GM19043 (cell line): ENCODE results near the gene GGN.

ENCODE experiments used
- ATAC-seq: cut with Tn5 transposase; IDR thresholded peaks from one replicate; pipeline ENCODE4 v1.9.1; 2021; ENCODE audit warnings: low read depth; ENCODE audit not compliant: unreplicated experiment

GGN gene

DNA sequence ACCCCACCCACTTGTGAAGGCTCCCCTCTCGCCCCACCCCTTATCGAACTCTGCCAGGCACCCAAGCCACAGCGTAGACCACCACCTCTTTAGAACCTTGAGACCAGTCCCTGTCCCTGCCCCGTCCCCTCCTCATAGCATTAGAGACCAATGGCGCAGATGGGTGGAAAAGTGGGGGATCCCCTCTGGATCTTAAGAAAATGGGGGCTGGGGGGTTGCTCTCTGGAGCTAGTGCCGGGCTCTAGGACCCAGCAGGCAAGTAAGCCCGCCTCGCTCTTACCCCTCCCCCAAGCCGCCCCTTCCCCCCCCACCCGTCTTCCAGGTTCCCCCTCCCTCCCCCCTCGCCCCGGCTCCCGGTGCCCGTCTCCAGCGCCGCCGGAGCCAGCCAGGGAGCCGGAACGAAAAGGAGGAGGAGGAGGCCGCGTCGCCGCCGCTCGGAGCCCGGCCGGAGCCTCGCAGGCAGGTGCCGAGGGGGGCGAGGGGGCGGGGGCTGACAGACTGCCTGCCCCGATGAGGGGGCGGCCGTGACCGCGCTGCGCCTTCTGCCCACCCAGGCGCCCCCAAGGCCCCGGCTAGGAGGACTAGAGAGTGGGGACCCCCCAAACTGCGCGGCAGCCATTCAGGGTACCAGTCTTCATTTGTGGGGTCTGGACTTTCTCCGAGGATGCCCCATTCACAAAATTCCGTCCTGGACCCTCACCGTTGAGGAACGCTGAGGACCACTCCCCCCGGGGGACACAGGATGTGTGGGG is 691 bp upstream of the GGN start, which contains the start of gene SPRED3:
TSS of gene SPRED3 (plus strand) at position 349 of the 752 bp plus-strand sequence. CDS start 1,606 bp downstream, outside the sequence.
- no peak for ATAC-seq

DNA sequence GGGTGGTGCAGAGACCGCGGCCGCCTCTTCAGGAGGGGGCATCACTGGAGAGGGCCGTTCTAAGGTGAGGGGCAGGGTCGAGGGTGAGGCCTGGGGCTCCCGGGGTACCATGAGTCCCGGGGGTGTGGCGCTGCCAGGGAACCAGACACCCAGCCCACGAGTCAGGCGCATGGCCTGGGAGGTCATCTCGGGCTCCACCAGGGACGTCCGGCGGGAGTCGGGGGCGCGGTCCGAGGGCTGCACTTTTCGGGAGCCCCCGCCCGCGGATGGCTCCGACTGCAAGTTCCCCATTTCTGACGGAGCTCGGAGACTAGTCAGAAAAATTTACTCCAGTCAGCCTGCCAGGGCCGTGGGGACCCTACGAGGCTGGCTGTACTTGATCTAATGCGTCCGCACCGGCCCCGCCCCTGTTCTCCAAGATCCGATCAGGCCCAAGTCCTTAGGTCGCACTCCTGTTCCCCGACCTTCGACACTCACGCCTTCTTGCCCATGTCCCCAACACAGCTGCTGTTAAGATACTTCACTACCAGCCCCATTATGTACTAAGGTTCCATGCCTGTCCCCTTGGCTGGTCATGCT is 774 bp downstream of the GGN start:
- no peak for ATAC-seq

DNA sequence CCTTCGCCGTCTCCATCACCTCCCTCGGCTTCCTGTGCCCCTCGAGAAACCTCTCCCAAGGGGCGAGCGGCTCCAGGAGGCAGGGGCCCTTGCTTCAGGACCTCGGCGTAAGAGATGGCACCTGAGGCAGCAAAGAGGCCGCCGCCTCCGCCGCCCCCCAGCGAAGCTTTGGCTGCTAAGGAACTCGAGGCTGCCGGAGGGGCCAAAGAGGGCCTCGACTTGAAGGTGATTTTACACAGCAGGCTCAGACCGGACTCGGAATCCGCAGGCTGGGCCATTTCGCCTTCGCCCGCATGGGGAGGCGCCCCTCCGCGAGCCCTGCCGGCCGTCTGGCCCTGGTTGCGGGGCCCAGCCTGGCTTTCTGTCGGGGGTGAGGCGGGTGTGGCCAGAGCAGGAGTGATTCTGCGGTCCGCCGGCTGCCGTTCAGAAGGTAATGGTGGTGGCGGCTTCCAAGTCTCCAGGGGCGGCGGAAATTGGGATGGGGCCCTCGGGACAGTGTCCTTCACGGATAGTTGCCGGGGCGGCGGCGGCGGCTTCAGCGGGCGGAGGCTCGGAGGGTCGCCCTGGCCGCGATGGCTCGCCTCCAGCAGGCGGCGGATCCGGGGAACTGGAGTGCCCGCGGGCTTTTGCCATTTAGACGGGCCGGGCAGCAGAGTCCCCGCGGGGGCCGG is 1.4 kb downstream of the GGN start:
- no peak for ATAC-seq

DNA sequence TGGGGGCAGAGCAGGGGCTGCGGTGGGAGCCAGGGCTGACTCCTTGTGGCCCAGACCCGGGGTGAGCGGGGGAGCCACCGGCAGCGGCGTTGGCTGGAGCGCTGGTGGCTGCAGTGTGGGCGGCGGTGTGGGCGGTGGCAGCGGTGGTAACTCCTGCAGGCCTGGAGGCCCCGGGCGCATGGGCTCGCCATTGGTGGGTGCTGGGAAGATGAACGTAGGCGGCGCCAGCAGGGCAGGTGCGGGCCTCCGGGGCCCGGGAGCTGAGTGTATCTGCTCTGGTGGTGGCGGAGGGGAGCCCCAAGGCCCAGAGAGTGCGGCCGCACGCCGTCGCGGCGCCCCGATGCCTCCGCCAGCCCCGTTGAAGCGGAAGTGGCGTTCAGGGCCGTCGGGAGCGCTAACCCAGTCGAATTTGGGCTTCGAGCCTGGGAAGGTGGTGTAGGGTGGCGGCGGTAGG is 2.0 kb downstream of the GGN start:
- no peak for ATAC-seq

DNA sequence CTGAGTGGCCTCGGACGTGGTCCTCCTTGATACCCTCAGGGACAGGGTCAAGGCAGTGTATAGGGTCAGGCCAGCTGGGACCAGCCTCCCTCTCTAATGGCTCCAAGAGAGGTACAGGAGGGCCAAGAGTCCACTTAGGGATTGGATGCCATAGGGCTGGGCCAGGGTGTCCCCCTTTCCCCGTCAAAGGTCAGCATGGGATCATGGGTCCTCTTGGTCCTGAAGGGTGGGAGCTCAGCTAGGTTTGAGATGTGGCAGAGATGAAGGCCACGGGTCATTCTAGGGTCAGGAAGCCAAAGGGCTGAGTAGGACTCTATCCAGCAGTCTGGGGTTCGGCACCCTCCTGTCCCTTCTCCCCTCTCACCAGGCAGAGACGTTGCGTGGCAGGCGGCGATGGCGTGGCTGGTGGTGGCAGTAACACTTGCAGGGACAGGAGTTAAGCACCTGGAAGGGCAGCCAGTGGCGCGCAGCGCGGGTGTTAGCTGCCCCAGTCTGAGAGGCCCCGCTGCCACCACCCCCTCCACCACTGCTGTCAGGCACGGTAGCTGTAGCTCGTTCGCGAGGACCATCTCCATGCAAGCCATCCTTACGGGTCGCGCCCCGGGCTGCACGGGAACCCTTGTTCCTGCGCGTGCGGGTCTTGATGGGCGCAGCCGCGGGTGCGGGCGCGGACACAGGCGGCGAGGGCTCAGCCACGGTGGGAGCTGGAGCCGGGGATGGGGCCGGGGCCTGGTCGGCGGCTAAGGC is 2.6 kb downstream of the GGN start:
- no peak for ATAC-seq

DNA sequence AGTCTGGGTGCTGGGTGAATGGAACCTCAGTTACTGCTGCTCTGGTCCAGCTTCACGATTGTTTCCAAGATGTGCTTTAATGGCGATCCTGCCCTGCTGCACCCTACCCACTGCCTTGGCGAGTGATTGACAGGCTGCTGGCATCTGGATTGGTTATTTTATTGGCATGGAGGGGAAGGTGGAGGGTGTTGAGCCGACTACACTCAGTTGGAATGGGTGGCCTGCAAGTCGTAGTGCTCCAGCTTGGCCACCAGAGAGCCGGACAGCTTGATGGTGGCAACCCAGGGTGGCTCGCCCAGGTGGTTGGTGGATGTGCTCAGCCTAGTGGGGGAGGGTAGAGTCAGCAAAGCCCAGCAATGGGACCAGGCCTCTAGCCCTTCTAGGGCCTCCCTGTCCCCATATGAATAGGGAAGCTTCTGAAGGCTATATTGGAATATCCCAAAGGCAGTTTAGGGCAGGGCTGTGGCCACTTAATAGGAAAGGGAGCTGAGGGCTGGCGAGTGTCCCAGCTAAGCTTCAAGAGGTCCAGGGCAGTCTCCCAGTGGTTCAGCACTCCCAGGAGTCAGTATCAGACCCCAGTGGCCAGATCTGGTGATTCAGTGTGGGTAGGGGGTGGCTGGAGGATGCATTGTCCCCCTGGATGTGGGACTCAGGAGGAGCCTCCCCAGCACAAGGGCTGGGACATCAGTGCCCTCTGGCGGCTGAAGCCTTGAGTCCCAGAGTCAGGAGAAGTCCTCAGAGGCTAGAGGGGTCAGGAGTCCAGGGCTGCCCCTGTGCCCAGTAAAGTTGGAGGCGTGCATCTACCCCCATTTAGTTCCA is 3.4 kb downstream of the GGN start:
- no peak for ATAC-seq

DNA sequence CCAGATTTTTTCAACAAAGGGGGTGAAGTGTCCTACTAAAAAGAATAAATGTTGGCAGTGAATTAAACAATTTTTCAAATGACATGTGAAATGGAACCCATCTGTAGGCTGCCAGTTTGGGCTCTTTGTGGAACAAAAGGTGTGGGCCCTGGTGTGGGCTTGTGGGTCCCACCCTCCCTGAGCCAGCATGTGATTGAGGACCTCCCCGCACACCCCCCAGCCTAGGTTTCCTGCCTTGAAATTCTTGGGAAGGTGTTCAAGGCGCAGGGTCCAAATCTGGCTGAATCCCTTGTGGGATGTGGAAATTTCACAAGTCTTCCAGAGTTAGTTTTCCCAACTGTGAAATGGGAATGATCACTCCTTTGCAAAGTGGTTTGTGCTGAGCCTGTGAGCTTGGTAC is 4.1 kb downstream of the GGN start:
- ATAC-seq, result no peak

DNA sequence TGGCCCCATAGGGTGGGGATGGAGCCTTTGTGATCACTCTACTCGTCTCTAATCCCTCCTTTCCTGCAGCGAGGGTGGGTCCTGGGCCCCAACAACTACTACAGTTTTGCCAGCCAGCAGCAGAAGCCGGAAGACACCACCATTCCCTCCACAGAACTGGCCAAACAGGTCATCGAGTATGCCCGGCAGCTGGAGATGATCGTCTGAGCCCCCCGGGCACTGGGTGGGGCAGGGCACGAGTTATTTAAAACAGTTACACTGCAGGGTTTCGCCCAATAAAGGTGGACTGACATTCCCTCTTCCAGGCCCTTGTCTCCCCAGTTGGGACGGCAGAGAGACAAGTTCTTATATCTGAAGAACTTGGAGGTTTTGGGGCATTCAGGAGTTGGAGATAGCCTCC is 4.7 kb downstream of the GGN start:
- ATAC-seq, result no peak

DNA sequence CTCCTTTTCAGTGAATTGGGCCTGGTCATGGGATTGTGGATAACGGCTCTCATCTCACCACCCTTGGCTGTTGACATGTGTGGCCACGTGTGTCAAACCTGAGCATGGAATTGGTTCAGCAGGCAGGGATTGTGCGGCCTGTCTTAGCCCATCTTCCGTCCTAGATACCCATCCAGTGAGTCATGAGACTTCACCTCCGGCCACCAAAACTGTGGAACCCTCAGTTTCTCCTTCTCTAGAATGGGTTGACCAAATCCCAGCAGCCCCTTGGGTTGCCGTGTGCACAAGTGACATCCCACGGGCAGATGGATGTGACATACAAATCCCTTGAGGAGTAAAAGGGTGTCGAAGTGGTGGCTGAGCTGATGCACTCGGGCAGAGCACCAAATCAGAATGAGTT is 6.7 kb downstream of the GGN start:
- ATAC-seq, result no peak

DNA sequence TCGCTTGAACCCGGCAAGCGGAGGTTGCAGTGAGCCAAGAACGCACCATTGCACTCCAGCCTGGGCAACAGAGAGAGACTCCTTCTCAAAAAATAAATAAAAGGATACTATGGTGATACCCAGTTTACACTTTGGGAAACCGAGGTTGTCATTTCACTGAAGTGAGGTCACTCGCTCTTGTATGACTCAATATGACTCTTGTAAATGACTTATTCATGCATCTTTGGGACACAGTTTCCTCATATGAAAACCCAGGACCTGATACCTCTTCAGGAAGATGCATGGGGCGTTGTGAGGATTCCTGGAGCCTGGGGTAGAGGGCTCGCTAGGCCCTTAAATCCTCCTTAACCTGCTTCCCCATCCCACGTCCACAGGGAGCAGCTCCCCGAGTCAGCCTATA is 9.0 kb downstream of the GGN start:
- ATAC-seq, result no peak

DNA sequence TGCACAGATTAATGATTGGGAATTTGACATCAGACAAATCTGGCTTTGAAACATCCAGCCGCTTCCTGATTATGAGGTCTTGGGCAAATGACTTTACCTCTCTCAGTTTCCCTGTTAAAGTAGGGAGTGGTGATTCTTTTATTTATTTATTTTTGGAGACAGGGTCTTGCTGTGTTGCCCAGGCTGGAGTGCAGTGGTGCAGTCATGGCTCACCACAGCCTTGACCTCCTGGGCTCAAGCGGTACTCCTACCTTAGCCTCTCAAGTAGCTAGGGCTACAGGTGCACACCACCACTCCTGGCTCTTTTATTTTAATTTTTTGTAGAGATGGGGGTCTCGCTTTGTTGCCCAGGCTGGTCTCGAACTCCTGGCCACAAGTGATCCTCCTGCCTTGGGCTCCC is 10.8 kb downstream of the GGN start:
- no peak for ATAC-seq

DNA sequence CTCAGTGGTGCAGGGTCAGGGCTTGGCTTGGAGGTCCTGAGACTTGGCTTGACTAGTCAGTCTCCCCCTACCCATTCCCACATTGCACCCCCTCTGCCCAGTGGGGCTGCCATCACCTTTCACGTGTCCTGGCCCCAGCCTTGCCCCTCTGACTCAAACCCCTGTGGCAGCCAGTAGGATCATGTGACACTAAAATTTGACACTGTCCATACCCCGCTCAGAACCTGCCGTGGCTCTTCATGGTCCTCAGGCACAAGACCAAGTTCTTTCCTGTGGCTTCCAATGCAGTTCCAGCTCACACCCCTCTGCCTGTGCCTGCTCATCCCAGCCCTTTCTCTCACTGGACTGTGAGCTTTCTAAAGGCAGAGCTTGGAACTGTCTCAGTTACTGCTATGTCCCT is 11.3 kb downstream of the GGN start:
- no peak for ATAC-seq

DNA sequence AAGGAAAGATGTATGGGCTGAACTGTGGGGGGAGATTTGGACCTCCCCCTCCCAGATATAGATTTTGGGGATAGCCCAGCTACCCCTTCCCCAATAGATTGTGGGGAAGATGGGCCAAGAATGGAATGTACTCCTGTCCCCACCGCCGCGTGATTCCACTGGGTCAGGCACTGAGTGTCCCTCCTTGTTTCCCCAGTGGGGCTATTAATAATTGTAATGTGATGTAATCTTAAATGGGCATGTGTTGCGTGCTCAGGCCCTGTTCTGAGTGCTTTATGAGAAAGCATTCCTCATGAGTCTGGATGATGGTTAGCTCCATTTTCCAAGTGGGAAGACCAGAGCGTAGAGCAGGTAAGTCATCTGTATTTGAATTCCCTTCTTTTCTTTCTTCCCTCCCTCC is 12.1 kb downstream of the GGN start:
- ATAC-seq, result no peak

DNA sequence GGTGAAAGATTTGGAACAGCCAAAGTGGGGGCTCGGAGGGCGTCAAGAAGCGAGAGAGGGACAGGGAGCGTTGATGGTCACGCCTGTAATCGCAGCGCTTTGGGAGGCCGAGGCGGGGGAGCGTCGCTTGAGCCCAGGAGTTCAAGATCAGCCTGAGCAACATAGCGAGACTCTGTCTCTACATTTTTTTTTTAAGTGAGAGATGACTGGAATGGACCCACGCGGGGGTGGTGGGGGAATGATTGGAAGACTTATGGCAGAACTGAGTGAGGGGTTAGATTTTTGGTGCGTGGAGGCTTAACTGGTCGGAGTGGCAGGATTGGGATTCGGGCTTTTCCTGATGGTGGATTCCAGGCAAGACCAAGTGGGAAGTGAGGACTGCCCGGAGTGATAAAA is 12.7 kb downstream of the GGN start:
- no peak for ATAC-seq

DNA sequence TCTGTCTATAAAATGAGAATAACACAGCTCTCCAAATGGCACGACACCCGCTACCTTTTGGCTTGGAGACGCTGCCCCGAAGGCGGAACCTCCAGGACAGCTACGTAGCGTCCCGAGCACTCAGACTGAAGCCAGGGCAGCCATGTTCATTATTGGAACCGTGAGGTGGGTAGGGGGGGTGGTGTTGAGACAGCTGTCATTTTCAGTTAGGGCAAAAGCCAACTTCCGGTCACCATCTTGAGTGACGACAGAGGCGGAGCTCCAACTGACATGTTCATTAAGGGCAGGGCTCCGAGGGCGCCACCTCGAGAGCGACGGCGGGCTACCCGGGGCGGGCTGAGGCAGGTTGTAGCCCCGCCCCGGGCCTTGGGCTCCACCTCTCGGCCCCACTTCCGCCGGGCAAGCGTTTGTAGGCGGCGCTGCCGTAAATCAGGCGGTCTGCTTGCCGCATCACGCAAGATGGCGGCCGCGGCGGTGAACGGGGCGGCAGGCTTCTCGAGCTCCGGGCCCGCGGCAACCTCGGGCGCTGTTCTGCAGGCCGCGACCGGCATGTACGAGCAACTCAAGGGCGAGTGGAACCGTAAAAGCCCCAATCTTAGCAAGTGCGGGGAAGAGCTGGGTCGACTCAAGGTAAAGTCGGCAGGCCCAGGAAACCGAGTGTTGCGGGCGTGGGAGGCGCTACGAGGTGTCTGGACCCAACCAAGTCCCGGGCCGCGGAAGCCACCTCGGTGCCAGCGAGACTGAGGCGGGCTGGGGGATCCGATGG is 13.3 kb downstream of the GGN start, which contains the start of gene PSMD8:
TSS of gene PSMD8 (plus strand) at position 240 of the 766 bp plus-strand sequence. CDS start at position 271, 31 bp downstream.
- peak; percentile 95 for ATAC-seq

DNA sequence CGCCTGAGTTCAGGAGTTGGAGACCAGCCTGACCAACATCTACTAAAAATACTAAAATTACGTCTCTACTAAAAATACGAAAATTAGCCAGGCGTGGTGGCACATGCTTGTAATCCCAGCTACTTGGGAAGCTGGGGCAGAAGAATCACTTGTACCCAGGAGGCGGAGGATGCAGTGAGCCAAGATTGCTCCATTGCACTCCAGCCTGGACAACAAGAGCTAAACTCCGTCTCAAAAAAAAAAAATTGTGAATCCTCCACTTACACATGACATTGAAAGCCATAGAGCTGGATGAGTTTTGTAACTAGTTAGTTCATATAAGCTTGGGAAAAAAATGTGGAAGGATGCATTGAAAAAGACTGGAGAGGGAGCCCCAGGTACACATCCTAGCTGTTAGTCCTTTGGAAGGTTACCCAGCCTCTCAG is 13.9 kb downstream of the GGN start:
- no peak for ATAC-seq

DNA sequence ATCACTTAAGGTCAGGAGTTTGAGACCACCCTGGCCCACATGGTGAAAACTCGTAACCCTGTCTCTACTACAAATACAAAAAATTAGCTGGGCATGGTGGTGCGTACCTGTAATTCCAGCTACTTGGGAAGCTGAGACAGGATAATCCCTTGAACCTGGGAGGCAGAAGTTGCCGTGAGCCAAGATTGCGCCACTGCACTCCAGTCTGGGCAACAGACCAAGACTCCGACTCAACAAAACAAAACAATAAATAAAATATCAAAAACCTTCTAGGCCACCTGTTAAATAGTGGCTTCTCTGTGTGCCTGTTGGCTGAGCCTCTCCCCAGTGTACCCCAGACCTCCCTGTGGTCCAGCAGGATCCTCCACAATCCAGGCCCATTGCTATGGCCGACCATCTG is 16.8 kb downstream of the GGN start:
- no peak for ATAC-seq

DNA sequence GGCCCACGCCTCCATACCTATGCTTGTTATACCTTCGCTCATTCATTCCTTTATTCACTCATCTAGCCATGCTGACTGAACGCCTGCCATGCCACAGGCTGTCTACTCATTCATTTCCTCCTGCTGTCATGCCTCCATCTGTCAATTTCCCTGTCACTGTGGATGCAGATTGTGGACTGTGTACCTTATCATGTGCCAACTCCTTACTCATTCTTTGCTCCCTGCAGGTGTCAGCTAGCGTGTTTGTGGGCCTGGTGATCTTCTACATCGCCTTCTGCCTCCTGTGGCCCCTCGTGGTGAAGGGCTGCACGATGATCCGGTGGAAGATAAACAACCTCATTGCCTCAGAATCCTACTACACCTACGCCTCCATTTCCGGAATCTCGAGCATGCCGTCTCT is 17.5 kb downstream of the GGN start:
- ATAC-seq, result no peak

DNA sequence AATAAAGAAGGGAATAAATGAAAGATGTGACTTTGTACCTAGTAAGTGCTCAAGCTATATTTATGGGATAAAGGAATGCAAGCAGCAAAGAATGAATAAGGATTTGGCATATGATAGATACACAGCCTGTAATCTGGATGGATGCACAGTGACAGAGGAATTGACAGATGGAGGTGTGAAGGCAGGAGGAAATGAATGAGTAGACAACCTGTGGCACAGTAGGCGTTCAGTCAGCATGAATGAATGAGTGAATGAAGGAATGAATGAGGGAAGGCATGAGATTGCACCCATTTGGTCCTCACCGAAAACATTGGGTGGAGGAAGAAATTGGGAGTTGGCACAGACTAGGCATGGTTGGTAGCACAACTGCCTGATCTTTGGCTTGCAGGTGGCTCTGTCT is 18.2 kb downstream of the GGN start:
- no peak for ATAC-seq
